Activated T-helper 1 cell treated with Interleukin-2 at 50 U/mL for 16 hours (primary cell): ENCODE data around the gene AGBL5.
"Not testable (repeated sequence)": the region's sequence is repeated elsewhere in the genome, so short reads cannot be mapped to it uniquely, and the experiment has no call there.

Experiments
- DNase-seq: peaks from one replicate; pipeline ENCODE4 v3.0.0-alpha.2; 2020; ENCODE audit warnings: low read depth

Gene AGBL5

GRCh38 chr2:27118525-27119329, 67.3 kb downstream of the AGBL5 start, which contains the start of gene CGREF1:
CGREF1 (minus strand) TSS chr2:27119128; CDS start chr2:27104366, 14,762 bp downstream.
- no peak for DNase-seq

- not testable (repeated sequence) for DNase-seq
Observed at GRCh38 chr2:27119330-27119670, 67.8 kb downstream of the AGBL5 start.
